GM18909 (cell line): ENCODE measurements around the gene LDLRAD4.
"Not testable (repeated sequence)": the region's sequence is repeated elsewhere in the genome, so short reads cannot be mapped to it uniquely, and the experiment has no call there.

Source experiments
- ATAC-seq: cut with Tn5 transposase; IDR thresholded peaks from one replicate; pipeline ENCODE4 v1.9.1; 2021; ENCODE audit warnings: mild to moderate bottlenecking; ENCODE audit not compliant: unreplicated experiment, poor library complexity

The LDLRAD4 gene

GRCh38 chr18:13320891-13321425 is 102.4 kb downstream of the LDLRAD4 start:
- ATAC-seq = no peak

GRCh38 chr18:13321923-13322322 is 103.4 kb downstream of the LDLRAD4 start:
- no peak for ATAC-seq

GRCh38 chr18:13323186-13323585 is 104.6 kb downstream of the LDLRAD4 start:
- ATAC-seq = no peak

- ATAC-seq = no peak
Measured at GRCh38 chr18:13324880-13325279, 106.3 kb downstream of the LDLRAD4 start.

- ATAC-seq = no peak
Measured at GRCh38 chr18:13328213-13328612, 109.7 kb downstream of the LDLRAD4 start.

GRCh38 chr18:13330996-13331395 is 112.4 kb downstream of the LDLRAD4 start:
- ATAC-seq = no peak

- ATAC-seq = no peak
Measured at GRCh38 chr18:13331846-13332245, 113.3 kb downstream of the LDLRAD4 start.

GRCh38 chr18:13332874-13333273 is 114.3 kb downstream of the LDLRAD4 start:
- no peak for ATAC-seq

GRCh38 chr18:13335903-13336302 is 117.3 kb downstream of the LDLRAD4 start:
- ATAC-seq = no peak

- no peak for ATAC-seq
Measured at GRCh38 chr18:13336841-13337240, 118.3 kb downstream of the LDLRAD4 start.

- ATAC-seq = no peak
Measured at GRCh38 chr18:13337369-13337768, 118.8 kb downstream of the LDLRAD4 start.

- ATAC-seq = no peak
Measured at GRCh38 chr18:13338318-13338717, 119.8 kb downstream of the LDLRAD4 start.

GRCh38 chr18:13339653-13340052 is 121.1 kb downstream of the LDLRAD4 start:
- ATAC-seq = no peak

GRCh38 chr18:13346449-13346848 is 127.9 kb downstream of the LDLRAD4 start:
- ATAC-seq = not testable (repeated sequence)

GRCh38 chr18:13353084-13353823 is 134.7 kb downstream of the LDLRAD4 start:
- no peak for ATAC-seq

GRCh38 chr18:13354402-13354801 is 135.8 kb downstream of the LDLRAD4 start:
- ATAC-seq = no peak

GRCh38 chr18:13356032-13356431 is 137.5 kb downstream of the LDLRAD4 start:
- ATAC-seq = no peak

GRCh38 chr18:13357289-13357688 is 138.7 kb downstream of the LDLRAD4 start:
- no peak for ATAC-seq

- ATAC-seq = no peak
Measured at GRCh38 chr18:13359210-13359609, 140.7 kb downstream of the LDLRAD4 start.

GRCh38 chr18:13361431-13361830 is 142.9 kb downstream of the LDLRAD4 start:
- no peak for ATAC-seq

- no peak for ATAC-seq
Measured at GRCh38 chr18:13362051-13362450, 143.5 kb downstream of the LDLRAD4 start.

- ATAC-seq = no peak
Measured at GRCh38 chr18:13362607-13363006, 144.0 kb downstream of the LDLRAD4 start.
